RKO (cell line): ENCODE measurements around the gene GANC.
A peak's percentile ranks its signal among the peaks of the same experiment; 100 is the strongest.

Experiments used
- DNase-seq: peaks from one replicate; pipeline ENCODE4 v3.0.0-alpha.2; 2016; ENCODE audit warnings: low spot score

Gene GANC

GRCh38 chr15:42375941-42376340, 102.9 kb downstream of the GANC start:
- no peak for DNase-seq

GRCh38 chr15:42378011-42378410, 105.0 kb downstream of the GANC start:
- no peak for DNase-seq

- no peak for DNase-seq
These were observed 111.6 kb downstream of the GANC start for GRCh38 chr15:42384597-42384996.

- DNase-seq = peak; percentile 51
These were observed 112.4 kb downstream of the GANC start for GRCh38 chr15:42385206-42385979.

- no peak for DNase-seq
These were observed 113.1 kb downstream of the GANC start for GRCh38 chr15:42385980-42386700.

GRCh38 chr15:42387603-42388002, 114.6 kb downstream of the GANC start:
- no peak for DNase-seq

GRCh38 chr15:42392309-42393024, 119.5 kb downstream of the GANC start:
- DNase-seq = no peak

GRCh38 chr15:42394106-42394505, 121.1 kb downstream of the GANC start:
- DNase-seq = no peak

- no peak for DNase-seq
These were observed 122.8 kb downstream of the GANC start for GRCh38 chr15:42395838-42396237.

GRCh38 chr15:42401544-42402454, 128.8 kb downstream of the GANC start:
- DNase-seq = peak; percentile 30

- peak; percentile 34 for DNase-seq
These were observed 129.6 kb downstream of the GANC start for GRCh38 chr15:42402455-42403205.

GRCh38 chr15:42403389-42403788, 130.4 kb downstream of the GANC start:
- DNase-seq = no peak

- DNase-seq = no peak
These were observed 131.6 kb downstream of the GANC start for GRCh38 chr15:42404461-42405235.

GRCh38 chr15:42405863-42406482, 133.0 kb downstream of the GANC start:
- no peak for DNase-seq
